ENCODE measurements around the gene IL13RA1.

GRCh38 chrX:118730500-118731247 lies 3.3 kb downstream of the IL13RA1 start:
- TF ChIP-seq, protein P1, sequence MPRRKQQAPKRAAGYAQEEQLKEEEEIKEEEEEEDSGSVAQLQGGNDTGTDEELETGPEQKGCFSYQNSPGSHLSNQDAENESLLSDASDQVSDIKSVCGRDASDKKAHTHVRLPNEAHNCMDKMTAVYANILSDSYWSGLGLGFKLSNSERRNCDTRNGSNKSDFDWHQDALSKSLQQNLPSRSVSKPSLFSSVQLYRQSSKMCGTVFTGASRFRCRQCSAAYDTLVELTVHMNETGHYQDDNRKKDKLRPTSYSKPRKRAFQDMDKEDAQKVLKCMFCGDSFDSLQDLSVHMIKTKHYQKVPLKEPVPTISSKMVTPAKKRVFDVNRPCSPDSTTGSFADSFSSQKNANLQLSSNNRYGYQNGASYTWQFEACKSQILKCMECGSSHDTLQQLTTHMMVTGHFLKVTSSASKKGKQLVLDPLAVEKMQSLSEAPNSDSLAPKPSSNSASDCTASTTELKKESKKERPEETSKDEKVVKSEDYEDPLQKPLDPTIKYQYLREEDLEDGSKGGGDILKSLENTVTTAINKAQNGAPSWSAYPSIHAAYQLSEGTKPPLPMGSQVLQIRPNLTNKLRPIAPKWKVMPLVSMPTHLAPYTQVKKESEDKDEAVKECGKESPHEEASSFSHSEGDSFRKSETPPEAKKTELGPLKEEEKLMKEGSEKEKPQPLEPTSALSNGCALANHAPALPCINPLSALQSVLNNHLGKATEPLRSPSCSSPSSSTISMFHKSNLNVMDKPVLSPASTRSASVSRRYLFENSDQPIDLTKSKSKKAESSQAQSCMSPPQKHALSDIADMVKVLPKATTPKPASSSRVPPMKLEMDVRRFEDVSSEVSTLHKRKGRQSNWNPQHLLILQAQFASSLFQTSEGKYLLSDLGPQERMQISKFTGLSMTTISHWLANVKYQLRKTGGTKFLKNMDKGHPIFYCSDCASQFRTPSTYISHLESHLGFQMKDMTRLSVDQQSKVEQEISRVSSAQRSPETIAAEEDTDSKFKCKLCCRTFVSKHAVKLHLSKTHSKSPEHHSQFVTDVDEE (CRISPR knock-in tag; IDR thresholded peaks at IDR 0.05) = no peak
- TF ChIP-seq, protein P2, sequence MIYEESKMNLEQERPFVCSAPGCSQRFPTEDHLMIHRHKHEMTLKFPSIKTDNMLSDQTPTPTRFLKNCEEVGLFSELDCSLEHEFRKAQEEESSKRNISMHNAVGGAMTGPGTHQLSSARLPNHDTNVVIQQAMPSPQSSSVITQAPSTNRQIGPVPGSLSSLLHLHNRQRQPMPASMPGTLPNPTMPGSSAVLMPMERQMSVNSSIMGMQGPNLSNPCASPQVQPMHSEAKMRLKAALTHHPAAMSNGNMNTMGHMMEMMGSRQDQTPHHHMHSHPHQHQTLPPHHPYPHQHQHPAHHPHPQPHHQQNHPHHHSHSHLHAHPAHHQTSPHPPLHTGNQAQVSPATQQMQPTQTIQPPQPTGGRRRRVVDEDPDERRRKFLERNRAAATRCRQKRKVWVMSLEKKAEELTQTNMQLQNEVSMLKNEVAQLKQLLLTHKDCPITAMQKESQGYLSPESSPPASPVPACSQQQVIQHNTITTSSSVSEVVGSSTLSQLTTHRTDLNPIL (CRISPR knock-in tag; IDR thresholded peaks at IDR 0.05; ENCODE audit: low read depth) = no peak
- TF ChIP-seq TCF4 (CRISPR knock-in tag; IDR thresholded peaks at IDR 0.05; ENCODE audit: borderline replicate concordance) = no peak
- TF ChIP-seq, protein P3, sequence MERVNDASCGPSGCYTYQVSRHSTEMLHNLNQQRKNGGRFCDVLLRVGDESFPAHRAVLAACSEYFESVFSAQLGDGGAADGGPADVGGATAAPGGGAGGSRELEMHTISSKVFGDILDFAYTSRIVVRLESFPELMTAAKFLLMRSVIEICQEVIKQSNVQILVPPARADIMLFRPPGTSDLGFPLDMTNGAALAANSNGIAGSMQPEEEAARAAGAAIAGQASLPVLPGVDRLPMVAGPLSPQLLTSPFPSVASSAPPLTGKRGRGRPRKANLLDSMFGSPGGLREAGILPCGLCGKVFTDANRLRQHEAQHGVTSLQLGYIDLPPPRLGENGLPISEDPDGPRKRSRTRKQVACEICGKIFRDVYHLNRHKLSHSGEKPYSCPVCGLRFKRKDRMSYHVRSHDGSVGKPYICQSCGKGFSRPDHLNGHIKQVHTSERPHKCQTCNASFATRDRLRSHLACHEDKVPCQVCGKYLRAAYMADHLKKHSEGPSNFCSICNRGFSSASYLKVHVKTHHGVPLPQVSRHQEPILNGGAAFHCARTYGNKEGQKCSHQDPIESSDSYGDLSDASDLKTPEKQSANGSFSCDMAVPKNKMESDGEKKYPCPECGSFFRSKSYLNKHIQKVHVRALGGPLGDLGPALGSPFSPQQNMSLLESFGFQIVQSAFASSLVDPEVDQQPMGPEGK (CRISPR knock-in tag; IDR thresholded peaks at IDR 0.05; ENCODE audit: borderline replicate concordance) = no peak

Data from SK-N-SH treated with all-trans-retinoic acid at 6 μM for 48 hours (cell line).